Endothelial cell of umbilical vein (primary cell): ENCODE measurements around the gene DCC. TPM values are rescaled to one million over a fixed set of nuclear protein-coding genes. Genes with fewer than 3 reads are reported as not detected.

Experiments
- BruUV-seq: library from RNA; stranded (reverse); fragments of 400-500 nt; replicated peaks from 2 replicates; lab custom pipeline; 2021; lab: Mats Ljungman, UMichigan
- CTCF ChIA-PET: fragments of 300-600, 350-600 bp; sonication (Branson Sonifier 250); formaldehyde crosslinking; loops from one replicate; lab custom pipeline; 2021; ENCODE audit warnings: antibody characterized with exemption, inconsistent platforms; lab: Charles Lee
- POLR2A ChIA-PET: fragments of 300-600, 350-600 bp; sonication (Branson Sonifier 250); formaldehyde crosslinking; loops from one replicate; lab custom pipeline; 2021; ENCODE audit warnings: antibody characterized with exemption, inconsistent platforms; lab: Charles Lee
- DNase-seq: peaks from one replicate; pipeline ENCODE4 v3.0.0-alpha.2; 2011; ENCODE audit warnings: low read depth, low spot score
- FAIRE-seq: peaks from 2 replicates; lab custom pipeline; 2011; peaks lifted over from hg19 to GRCh38; lab: Jason Lieb, UNC
- H2AFZ ChIP-seq: 2 replicates; pipeline ENCODE4 v1.6.0; 2012; ENCODE audit warnings: low read depth, low read length, control low read depth, inconsistent platforms
- H3K27ac ChIP-seq: 2 replicates; pipeline ENCODE4 v1.5.1; 2011; ENCODE audit warnings: low read depth, mild to moderate bottlenecking, control low read depth, low read length, moderate library complexity; ENCODE audit not compliant: insufficient read depth
- H3K27me3 ChIP-seq, 2 experiments: 2 replicates each; pipeline versions ENCODE4 v1.6.0 to v1.6.1; 2011; ENCODE audit warnings: low read length in 2 of 2, mixed read lengths in 1 of 2; ENCODE audit not compliant: control insufficient read depth in 2 of 2, insufficient read depth in 2 of 2
- H3K36me3 ChIP-seq, 2 experiments: 2 replicates in 1 of 2; 3 replicates in 1 of 2; pipeline ENCODE4 v1.5.1; 2011; ENCODE audit warnings: low read length in 2 of 2, mild to moderate bottlenecking in 1 of 2, moderate library complexity in 1 of 2; ENCODE audit not compliant: control insufficient read depth in 2 of 2, insufficient read depth in 2 of 2; ENCODE audit errors: extremely low read depth in 1 of 2
- H3K4me1 ChIP-seq: 3 replicates; pipeline ENCODE4 v1.5.1; 2011; ENCODE audit warnings: mild to moderate bottlenecking, low read length; ENCODE audit not compliant: control insufficient read depth, insufficient read depth; ENCODE audit errors: extremely low read depth
- H3K4me2 ChIP-seq: 2 replicates; pipeline ENCODE4 v1.6.1; 2011; ENCODE audit warnings: low read length, control low read depth, mixed read lengths; ENCODE audit not compliant: insufficient read depth
- H3K4me3 ChIP-seq, 3 experiments: fragments of 200-600 bp in 1 of 3; sonication (generic), shearing (Covaris generic) in 1 of 3; replicated peaks in 1 of 3; 2 replicates each; pipeline ENCODE4 v1.5.1; 2011 to 2016; ENCODE audit warnings: control low read depth in 3 of 3, low read length in 3 of 3, mild to moderate bottlenecking in 2 of 3, inconsistent platforms in 1 of 3, low read depth in 1 of 3, moderate library complexity in 1 of 3; ENCODE audit not compliant: insufficient read depth in 1 of 3
- H3K79me2 ChIP-seq: 2 replicates; pipeline ENCODE4 v1.6.0; 2012; ENCODE audit warnings: low read length, inconsistent platforms; ENCODE audit not compliant: control insufficient read depth, insufficient read depth
- H3K9ac ChIP-seq: replicated peaks from 2 replicates; pipeline ENCODE3; 2011; ENCODE audit warnings: low read length, control low read depth; ENCODE audit not compliant: insufficient read depth; ENCODE audit errors: extremely low read depth
- H3K9me1 ChIP-seq: replicated peaks from 3 replicates; pipeline ENCODE4 v1.6.0; 2011; ENCODE audit warnings: mild to moderate bottlenecking, low read length; ENCODE audit not compliant: control insufficient read depth, insufficient read depth; ENCODE audit errors: extremely low read depth
- H3K9me3 ChIP-seq: replicated peaks from 2 replicates; pipeline ENCODE4 v1.5.1; 2012; ENCODE audit warnings: low read length, inconsistent platforms; ENCODE audit not compliant: control insufficient read depth, insufficient read depth
- H4K20me1 ChIP-seq: replicated peaks from 2 replicates; pipeline ENCODE3; 2011; ENCODE audit warnings: mild to moderate bottlenecking, low read length; ENCODE audit not compliant: control insufficient read depth, insufficient read depth; ENCODE audit errors: extremely low read depth
- EZH2 ChIP-seq: IDR thresholded peaks from 2 replicates; pipeline ENCODE4 v1.6.1; 2012; ENCODE audit warnings: borderline replicate concordance, low read depth, mild to moderate bottlenecking, moderate library complexity, low read length, inconsistent platforms; ENCODE audit not compliant: severe bottlenecking
- FOS ChIP-seq: IDR thresholded peaks from 2 replicates; pipeline ENCODE4 v1.6.1; 2011; ENCODE audit warnings: mild to moderate bottlenecking, low read length, moderate library complexity, borderline replicate concordance; ENCODE audit not compliant: insufficient read depth
- GATA2 ChIP-seq: IDR thresholded peaks from 2 replicates; pipeline ENCODE4 v1.7.0; 2011; ENCODE audit warnings: low read depth, mild to moderate bottlenecking, moderate library complexity, mixed read lengths, low read length; ENCODE audit not compliant: insufficient read length, insufficient read depth
- JUN ChIP-seq: IDR thresholded peaks from 2 replicates; pipeline ENCODE4 v1.6.1; 2011; ENCODE audit warnings: borderline replicate concordance, low read depth; ENCODE audit not compliant: insufficient read length, insufficient read depth
- MYC ChIP-seq: IDR thresholded peaks from one replicate; pipeline ENCODE4 v1.6.1; 2011; ENCODE audit warnings: mild to moderate bottlenecking, low read depth, low read length
- POLR2A ChIP-seq: IDR thresholded peaks from 2 replicates; pipeline ENCODE4 v1.6.1; 2012; ENCODE audit warnings: low read depth, mild to moderate bottlenecking, control low read depth, low read length
- POLR2AphosphoS5 ChIP-seq: IDR thresholded peaks from 2 replicates; pipeline ENCODE4 v1.6.1; 2012; ENCODE audit warnings: low read depth, mild to moderate bottlenecking, control low read depth, low read length, moderate library complexity; ENCODE audit not compliant: insufficient read depth
- dilution Hi-C: fragments of 300-500 bp; cut with MboI; formaldehyde crosslinking; loops from one replicate; pipeline ENCODE4 v1.15.0; 2019; ENCODE audit warnings: low sequenced_read_pairs; ENCODE audit not compliant: extremely low pct_ligation_motif_present
- intact Hi-C: fragments of 100-400 bp; cut with micrococcal nuclease; formaldehyde crosslinking; loops from one replicate; pipeline ENCODE4 v1.10.0; 2022
- polyA plus RNA-seq, 4 experiments: library from polyadenylated mRNA; depleted of rRNA in 3 of 4; stranded (reverse) in 3 of 4; unstranded in 1 of 4; fragments of >200 nt; gene quantifications; 2 replicates each; pipeline versions ENCODE4 v1.2.1 to v1.2.3, GENCODE V29; 2011 to 2012; ENCODE audit warnings: missing spikeins in 1 of 4
- total RNA-seq: library from RNA; stranded (reverse); gene quantifications from 2 replicates; pipeline ENCODE4 v1.2.3, GENCODE V29; 2021
- TF ChIP-seq, protein P1 (sequence below), 2 donors: IDR thresholded peaks; 1 replicate in 1 of 2; 2 replicates in 1 of 2; pipeline ENCODE4 v1.5.1; 2011; ENCODE audit warnings: low read length in 2 of 2, mild to moderate bottlenecking in 2 of 2, moderate library complexity in 2 of 2, control low read depth in 1 of 2, inconsistent platforms in 1 of 2, low read depth in 1 of 2; ENCODE audit not compliant: insufficient read depth in 1 of 2; ENCODE audit errors: extremely low read depth in 1 of 2
- TF ChIP-seq, protein P2 (sequence below): IDR thresholded peaks from 2 replicates; pipeline ENCODE4 v1.6.1; 2011; ENCODE audit not compliant: insufficient read depth, insufficient read length

DCC gene
- total and polyA plus RNA-seq, 2 donors (not counting 3 experiments of a cell fraction or from before 2014, with no cell fraction given), result not detected

DNA sequence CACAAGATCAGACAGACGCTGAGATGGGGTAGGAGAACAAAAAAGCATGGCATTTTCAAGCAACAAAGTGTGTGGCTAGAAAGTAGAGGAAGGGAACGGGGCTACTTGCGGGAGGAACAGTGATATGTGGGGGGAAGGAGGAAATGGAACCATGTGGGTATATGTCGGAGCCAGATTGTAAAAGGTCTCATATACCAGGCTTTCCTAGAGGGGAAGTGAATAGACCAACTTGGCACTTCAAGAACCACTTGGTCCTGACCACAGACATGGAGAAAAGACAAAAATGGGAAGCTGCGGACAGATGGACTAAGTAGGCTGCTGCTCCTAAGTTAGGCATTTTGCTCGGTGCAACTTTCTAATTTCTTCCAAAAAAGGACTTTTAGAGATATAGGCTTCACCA, 196.0 kb downstream of the DCC start:
- Histone ChIP-seq H3K4me1 (no peaks in the 10 kb centered on the region), H3K36me3 (no peaks in the 10 kb centered on the region), H3K27ac (no peak overlapping the region), H3K9me1 (no peaks in the 10 kb centered on the region), H3K27me3 (no peaks in the 10 kb centered on the region), H3K4me2 (no peak overlapping the region), H3K9ac (no peak overlapping the region), H3K79me2 (no peaks in the 10 kb centered on the region), H4K20me1 (no peaks in the 10 kb centered on the region), H3K4me3 (no peak overlapping the region), H2AFZ (no peak overlapping the region), H3K9me3 (peaks cover 8% of the 10 kb centered on the region)
- TF ChIP-seq POLR2AphosphoS5 (no peak), MYC (no peak), JUN (no peak), GATA2 (no peak), POLR2A (no peak), FOS (no peak), EZH2 (no peak)
- TF ChIP-seq, protein P1, sequence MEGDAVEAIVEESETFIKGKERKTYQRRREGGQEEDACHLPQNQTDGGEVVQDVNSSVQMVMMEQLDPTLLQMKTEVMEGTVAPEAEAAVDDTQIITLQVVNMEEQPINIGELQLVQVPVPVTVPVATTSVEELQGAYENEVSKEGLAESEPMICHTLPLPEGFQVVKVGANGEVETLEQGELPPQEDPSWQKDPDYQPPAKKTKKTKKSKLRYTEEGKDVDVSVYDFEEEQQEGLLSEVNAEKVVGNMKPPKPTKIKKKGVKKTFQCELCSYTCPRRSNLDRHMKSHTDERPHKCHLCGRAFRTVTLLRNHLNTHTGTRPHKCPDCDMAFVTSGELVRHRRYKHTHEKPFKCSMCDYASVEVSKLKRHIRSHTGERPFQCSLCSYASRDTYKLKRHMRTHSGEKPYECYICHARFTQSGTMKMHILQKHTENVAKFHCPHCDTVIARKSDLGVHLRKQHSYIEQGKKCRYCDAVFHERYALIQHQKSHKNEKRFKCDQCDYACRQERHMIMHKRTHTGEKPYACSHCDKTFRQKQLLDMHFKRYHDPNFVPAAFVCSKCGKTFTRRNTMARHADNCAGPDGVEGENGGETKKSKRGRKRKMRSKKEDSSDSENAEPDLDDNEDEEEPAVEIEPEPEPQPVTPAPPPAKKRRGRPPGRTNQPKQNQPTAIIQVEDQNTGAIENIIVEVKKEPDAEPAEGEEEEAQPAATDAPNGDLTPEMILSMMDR (IDR thresholded peaks at IDR 0.05; ENCODE audit: extremely low read depth in 1 of 2, insufficient read depth in 1 of 2, low read depth in 1 of 2, low read length in 2 of 2), result no peak
- TF ChIP-seq, protein P2, sequence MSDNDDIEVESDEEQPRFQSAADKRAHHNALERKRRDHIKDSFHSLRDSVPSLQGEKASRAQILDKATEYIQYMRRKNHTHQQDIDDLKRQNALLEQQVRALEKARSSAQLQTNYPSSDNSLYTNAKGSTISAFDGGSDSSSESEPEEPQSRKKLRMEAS, result no peak
- dilution Hi-C loops, result no loop called here
- no peak for DNase-seq
- BruUV-seq, result no TSS peak
- FAIRE-seq, result no peak
- intact Hi-C loops, result no loop called here
- ChIA-PET CTCF (no interaction called here), POLR2A (no interaction called here)
